HG02870 (cell line): ENCODE measurements around the gene C4A.
"Not testable (repeated sequence)": the region's sequence is repeated elsewhere in the genome, so short reads cannot be mapped to it uniquely, and the experiment has no call there.

Experiments used
- ATAC-seq: cut with Tn5 transposase; IDR thresholded peaks from one replicate; pipeline ENCODE4 v1.9.1; 2021; ENCODE audit warnings: mild to moderate bottlenecking, moderate library complexity; ENCODE audit not compliant: unreplicated experiment

The C4A gene

GRCh38 chr6:31978831-31979230 is 3.0 kb upstream of the C4A start:
- ATAC-seq: no peak

DNA sequence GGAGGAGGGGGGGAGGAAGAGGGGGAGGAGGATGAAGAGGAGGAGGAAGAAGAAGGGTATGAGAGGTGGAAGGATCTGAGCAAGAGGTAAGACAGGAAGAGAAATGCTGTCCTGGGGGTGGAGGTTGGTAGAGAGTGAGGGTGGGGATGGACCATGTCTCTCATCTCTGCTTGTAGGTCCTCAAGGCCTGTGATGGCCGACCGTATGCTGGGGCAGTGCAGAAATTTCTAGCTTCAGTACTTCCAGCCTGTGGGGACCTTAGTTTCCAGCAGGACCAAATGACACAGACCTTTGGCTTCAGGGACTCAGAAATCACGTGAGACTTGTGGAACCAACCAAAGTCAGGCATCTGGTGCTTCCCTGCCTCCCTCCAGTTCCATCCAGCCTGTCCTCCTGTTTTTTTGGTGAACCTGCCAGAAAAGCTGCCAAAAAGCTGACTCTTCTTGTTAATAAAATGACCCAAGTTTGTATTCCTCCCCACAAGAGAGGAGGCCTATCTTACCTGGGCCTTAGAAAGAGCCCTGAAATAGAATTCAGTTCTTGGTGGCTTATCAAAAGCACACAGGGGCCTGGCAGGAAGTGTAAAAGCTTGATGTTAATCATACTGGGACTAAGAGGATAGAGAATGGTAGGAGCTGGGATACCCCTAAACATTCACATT is 2.5 kb upstream of the C4A start:
- ATAC-seq: no peak

DNA sequence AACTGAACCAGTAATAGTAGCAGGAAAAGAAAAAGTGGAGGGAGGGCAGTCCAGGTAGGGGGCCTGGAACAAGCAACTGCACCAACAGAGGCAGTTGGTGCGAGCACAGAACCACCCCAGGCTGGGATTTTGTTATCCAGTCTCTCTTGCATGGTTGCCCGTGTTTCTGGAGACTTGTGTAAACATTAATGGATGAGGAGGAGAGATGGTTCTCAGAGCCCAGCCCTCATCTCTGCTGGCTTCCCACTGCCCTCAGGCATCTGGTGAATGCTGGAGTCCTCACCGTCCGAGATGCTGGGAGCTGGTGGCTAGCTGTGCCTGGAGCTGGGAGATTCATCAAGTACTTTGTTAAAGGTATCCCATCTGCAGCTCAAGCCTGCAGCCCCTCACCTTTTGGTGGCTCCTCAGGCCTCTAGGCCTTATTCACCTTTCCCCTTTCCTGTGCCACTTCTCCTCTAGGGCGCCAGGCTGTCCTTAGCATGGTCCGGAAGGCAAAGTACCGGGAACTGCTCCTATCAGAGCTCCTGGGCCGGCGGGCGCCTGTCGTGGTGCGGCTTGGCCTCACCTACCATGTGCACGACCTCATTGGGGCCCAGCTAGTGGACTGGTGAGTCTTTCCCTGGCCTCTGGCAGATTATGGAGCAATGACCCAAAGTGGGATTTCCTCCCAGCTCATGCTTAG is 1.5 kb upstream of the C4A start:
- not testable (repeated sequence) for ATAC-seq

DNA sequence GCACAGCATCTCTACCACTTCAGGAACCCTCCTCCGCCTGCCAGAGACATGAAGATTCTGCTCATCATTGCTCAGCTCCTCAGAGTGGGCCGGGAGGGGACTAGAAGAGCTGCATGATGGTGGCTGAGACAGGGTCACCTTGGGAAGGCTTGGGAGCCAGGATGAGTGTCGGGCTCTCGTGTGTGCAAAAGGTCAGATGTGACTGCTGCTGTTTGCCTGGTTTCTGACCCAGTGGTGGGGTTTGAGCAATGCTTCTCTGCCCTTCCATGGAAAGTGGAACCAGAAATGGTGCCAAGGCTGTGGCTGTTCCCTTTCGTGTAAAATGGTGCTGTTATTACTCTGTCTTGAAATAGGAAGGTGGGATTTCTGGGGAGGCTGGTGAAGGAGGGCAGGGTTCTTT is 859 bp upstream of the C4A start:
- not testable (repeated sequence) for ATAC-seq

DNA sequence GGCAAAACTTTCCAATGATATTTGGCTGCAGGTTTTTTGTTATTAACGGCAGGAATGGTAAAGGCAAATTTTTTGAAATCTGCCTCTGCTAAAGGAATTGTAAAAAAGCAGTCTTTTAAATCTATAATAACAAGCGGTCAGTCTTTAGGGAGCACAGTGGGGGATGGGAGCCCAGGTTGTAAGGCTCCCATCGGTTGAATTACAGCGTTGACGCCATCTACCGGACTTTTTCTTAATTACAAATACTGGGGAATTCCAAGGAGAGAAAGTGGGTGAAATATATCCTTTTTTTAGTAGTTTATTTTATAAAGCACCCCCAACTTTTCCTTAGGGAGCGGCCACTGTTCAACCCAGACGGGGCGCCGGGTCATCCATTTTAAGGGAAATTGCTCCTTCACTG is 7.5 kb downstream of the C4A start:
- ATAC-seq: not testable (repeated sequence)

DNA sequence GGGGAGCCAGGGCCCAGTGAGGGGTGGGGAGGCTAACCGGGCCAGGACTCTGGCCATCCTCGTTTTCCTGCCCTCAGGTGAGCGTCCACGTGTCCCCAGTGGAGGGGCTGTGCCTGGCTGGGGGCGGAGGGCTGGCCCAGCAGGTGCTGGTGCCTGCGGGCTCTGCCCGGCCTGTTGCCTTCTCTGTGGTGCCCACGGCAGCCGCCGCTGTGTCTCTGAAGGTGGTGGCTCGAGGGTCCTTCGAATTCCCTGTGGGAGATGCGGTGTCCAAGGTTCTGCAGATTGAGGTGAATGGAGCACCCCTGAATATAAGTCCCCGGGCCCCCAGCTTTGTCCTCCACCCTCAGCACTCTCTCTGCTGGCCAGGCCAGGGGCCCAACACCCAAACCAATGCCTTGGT is 12.6 kb downstream of the C4A start:
- not testable (repeated sequence) for ATAC-seq

GRCh38 chr6:31996385-31996784 is 14.5 kb downstream of the C4A start:
- ATAC-seq: not testable (repeated sequence)

DNA sequence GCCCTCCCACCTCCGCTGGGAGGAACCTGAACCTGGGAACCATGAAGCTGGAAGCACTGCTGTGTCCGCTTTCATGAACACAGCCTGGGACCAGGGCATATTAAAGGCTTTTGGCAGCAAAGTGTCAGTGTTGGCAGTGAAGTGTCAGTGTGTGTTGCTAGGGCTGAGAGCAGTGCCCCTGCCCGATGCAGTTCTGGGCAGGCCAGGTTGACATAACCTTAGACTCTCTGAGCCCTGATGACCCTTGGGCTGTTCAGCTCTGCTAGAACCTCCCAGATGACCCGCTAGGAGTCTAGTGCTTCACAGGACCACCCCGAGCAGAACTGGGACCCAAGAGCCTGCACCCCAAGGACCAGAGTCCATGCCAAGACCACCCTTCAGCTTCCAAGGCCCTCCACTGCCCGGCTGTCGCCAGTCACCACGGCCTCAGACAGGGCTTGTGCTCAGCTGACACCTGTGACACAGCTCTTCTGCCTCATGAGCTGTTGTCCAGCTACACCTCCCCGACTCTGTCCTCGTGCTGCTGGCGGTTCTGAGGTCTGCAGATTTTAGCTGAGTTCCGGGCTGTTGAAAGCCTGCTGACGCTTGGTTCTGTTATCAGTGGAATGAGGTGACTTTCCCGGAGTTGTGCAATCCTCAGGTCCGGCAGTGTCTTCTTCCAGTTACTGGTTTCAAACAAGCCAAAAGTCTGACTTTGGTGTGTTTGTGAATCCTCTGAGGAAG is 20.9 kb downstream of the C4A start:
- not testable (repeated sequence) for ATAC-seq

DNA sequence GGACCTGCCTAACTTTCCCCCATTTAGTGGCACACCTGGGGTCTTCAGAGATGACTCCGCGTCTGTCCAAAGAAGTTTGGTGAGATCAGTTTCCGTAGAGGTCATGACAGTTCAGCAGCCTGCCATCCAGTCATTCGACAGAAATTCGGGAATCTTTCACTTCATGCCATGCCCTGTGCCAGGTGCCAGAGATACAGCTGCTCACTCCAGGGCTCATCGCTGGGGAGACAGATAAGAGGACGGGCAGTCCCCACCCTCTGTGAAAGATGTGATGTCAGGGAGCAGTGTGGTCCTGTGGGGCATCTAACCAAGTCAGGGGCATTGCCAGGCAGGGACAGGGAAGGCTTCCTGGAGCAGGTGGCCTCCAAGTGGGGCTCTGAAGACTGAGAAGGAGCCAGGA is 21.4 kb downstream of the C4A start:
- not testable (repeated sequence) for ATAC-seq

GRCh38 chr6:32004393-32004792 is 22.5 kb downstream of the C4A start:
- not testable (repeated sequence) for ATAC-seq

DNA sequence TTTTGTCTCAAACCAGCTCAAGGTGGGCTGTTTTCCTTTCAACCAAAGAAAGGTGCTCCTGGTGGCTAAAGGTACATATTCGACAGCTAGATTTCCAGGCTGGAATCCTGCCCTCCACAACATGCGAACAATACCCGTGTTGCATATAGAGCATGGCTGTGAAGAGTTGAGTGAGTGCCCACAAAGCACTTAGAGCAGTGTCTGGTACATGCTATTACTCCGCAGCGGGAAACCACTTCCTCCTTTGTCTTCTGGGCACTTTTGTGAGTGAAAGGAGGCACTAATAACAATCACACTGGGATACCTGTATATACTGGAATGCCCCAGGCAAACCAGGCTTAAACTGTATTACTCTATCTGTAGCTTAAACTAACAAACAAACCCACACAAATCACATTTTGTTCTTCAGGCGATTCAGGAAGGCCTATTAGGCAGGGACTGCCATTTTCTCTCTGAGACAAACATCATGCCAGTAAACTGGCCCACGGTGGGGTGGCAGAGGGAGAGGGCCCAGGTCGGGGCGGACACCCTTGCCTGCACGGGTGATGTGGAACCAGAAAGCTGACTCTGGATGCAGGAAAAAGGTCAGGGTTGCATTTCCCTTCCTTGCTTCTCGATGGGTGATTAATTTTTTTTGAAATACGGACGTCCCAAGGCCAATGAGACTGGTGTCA is 23.1 kb downstream of the C4A start:
- not testable (repeated sequence) for ATAC-seq

DNA sequence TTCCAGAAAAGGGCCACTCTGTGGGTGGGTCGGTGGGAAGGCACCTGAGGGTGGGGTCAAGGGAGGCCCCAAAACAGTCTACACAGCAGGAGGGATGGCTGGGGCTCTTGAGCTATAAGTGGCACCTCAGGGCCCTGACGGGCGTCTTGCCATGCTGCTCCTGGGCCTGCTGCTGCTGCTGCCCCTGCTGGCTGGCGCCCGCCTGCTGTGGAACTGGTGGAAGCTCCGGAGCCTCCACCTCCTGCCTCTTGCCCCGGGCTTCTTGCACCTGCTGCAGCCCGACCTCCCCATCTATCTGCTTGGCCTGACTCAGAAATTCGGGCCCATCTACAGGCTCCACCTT is 23.7 kb downstream of the C4A start:
- not testable (repeated sequence) for ATAC-seq

DNA sequence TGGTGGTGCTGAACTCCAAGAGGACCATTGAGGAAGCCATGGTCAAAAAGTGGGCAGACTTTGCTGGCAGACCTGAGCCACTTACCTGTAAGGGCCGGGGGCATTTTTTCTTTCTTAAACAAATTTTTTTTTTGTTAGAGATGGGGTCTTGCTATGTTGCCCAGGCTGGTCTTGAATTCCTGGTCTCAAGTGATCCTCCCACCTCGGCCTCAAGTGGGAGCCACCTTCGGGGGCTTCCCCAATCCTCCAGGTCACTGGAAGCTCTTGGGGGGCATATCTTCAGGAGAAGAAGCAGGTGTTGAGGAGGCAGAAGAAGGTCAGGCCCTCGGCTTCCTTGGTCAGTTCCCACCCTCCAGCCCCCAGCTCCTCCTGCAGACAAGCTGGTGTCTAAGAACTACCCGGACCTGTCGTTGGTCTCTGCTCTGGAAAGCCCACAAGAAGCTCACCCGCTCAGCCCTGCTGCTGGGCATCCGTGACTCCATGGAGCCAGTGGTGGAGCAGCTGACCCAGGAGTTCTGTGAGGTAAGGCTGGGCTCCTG is 24.2 kb downstream of the C4A start:
- not testable (repeated sequence) for ATAC-seq

DNA sequence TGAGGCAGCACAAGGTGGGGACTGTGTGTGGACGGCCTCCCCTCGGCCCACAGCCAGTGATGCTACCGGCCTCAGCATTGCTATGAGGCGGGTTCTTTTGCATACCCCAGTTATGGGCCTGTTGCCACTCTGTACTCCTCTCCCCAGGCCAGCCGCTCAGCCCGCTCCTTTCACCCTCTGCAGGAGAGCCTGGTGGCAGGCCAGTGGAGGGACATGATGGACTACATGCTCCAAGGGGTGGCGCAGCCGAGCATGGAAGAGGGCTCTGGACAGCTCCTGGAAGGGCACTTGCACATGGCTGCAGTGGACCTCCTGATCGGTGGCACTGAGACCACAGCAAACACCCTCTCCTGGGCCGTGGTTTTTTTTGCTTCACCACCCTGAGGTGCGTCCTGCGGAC is 25.2 kb downstream of the C4A start:
- ATAC-seq: not testable (repeated sequence)

DNA sequence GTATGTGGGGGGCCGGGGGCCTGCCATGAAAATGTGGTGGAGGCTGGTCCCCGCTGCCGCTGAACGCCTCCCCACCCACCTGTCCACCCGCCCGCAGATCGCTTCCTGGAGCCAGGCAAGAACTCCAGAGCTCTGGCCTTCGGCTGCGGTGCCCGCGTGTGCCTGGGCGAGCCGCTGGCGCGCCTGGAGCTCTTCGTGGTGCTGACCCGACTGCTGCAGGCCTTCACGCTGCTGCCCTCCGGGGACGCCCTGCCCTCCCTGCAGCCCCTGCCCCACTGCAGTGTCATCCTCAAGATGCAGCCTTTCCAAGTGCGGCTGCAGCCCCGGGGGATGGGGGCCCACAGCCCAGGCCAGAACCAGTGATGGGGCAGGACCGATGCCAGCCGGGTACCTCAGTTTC is 26.2 kb downstream of the C4A start:
- not testable (repeated sequence) for ATAC-seq

GRCh38 chr6:32008616-32009015 is 26.8 kb downstream of the C4A start:
- ATAC-seq: not testable (repeated sequence)

DNA sequence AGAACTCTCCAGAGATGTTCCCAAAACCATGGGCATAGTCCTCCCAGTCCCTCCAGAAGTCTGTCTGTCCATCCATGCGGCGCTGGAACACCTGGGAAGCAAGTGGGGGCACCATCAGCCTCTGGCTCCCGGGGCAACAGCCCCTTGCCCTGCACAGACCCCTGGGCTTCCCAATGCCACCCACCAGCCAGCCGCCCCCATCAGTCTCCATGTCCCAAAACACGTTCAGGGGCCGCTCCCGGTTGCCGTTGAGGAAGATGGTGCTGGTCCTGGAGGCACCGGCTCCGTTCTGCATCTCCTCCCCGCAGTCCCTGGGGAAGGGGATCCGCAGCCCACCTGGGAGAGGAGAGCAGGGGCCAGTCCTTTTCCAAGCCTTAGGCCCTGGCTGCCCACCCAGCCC is 27.7 kb downstream of the C4A start:
- not testable (repeated sequence) for ATAC-seq

DNA sequence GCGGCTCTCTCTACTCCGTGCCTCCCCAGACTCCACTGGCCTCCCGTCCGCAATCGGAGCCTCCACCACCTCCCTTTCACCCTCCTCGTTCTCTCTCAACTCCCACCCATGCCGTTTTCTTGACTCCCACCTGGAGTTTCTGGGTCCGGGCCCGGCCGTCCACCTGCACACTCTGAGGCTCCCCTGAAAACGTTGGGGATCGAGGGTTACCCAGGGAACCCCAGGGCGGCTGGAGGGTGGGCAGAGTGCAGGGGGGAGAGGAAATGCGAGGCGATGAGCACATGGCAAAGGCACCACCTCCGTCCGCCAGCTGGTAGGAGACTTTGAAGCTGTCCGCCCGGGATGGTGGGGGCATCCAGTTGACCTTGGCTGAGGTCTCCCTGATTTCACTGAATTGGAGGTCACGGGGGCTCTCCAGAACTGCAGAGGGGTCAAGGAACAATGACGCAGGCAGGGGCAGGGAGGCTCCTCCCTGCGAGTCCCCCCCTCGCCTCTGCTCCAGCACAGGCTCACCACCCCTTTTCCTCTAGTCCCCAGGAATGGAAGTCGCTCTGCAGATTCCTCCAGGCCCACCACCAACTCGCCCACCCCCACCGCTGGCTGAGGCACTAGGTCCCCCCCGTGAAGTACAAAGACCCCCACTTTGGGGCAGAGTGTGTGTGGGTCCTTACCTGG is 29.1 kb downstream of the C4A start:
- ATAC-seq: not testable (repeated sequence)

DNA sequence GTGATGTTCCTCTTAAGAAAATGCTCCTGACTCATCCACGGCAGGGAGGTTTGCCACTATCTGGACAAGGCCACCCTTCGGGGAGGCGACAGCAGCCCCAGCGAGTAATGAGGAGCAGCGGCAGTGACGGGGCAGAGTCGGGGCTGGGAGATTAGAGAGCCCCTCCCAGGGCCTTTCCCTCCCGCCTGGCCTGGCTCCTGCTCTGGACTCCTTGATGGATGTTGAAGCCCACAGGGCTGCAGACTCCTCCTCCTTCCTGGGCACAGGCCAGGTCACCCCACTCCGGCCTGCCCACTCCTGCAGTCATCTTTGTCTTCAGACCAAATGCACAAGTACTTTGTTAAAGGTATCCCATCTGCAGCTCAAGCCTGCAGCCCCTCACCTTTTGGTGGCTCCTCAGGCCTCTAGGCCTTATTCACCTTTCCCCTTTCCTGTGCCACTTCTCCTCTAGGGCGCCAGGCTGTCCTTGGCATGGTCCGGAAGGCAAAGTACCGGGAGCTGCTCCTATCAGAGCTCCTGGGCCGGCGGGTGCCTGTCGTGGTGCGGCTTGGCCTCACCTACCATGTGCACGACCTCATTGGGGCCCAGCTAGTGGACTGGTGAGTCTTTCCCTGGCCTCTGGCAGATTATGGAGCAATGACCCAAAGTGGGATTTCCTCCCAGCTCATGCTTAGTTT is 31.2 kb downstream of the C4A start:
- not testable (repeated sequence) for ATAC-seq

DNA sequence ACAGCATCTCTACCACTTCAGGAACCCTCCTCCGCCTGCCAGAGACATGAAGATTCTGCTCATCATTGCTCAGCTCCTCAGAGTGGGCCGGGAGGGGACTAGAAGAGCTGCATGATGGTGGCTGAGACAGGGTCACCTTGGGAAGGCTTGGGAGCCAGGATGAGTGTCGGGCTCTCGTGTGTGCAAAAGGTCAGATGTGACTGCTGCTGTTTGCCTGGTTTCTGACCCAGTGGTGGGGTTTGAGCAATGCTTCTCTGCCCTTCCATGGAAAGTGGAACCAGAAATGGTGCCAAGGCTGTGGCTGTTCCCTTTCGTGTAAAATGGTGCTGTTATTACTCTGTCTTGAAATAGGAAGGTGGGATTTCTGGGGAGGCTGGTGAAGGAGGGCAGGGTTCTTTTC is 31.9 kb downstream of the C4A start:
- ATAC-seq: not testable (repeated sequence)
